Posterior vena cava (tissue), 2 donors: Measurements from ENCODE around the gene TDRD9. TPM values are rescaled to one million over a fixed set of nuclear protein-coding genes. Genes with fewer than 3 reads are reported as not detected.

ENCODE experiments used
- DNase-seq: peaks from one replicate; pipeline ENCODE4 v3.0.0-alpha.2; 2020; ENCODE audit warnings: low spot score
- intact Hi-C, 2 donors: fragments of 100-400 bp; cut with DNase I; formaldehyde crosslinking; loops; one replicate each; pipeline versions ENCODE4 v1.14.1 to v1.14.2; 2022 to 2023
- total RNA-seq, 2 donors: library from RNA; stranded (reverse); fragmentation: NEBNext Ultra II Directional; extraction: Animal tissue kit (Norgen Biotek cat#: 25700); gene quantifications; one replicate each; pipeline ENCODE4 v1.2.1, GENCODE V29; 2021
- donor health status: DM: yes; HTN: yes; CAD: no.
- donor health status: DM: yes; HTN: yes; CAD: no.

Gene TDRD9
- total RNA-seq, 2 donors from 2014 or later, result 1.00 to 2.9 TPM

GRCh38 chr14:103889313-103890051 is 38.8 kb upstream of the TDRD9 start:
- no peak for DNase-seq
- intact Hi-C loops, result no loop called here

GRCh38 chr14:103890052-103890371 is 38.2 kb upstream of the TDRD9 start:
- no peak for DNase-seq
- intact Hi-C loops, result no loop called here

GRCh38 chr14:103890821-103891666 is 37.2 kb upstream of the TDRD9 start:
- DNase-seq, result no peak
- intact Hi-C loops, result no loop called here

- intact Hi-C loops, result no loop called here
- no peak for DNase-seq
Measured at GRCh38 chr14:103891667-103892215, 36.5 kb upstream of the TDRD9 start.

- DNase-seq, result no peak
Measured at GRCh38 chr14:103892247-103892646, 36.0 kb upstream of the TDRD9 start.

GRCh38 chr14:103894034-103894722 is 34.1 kb upstream of the TDRD9 start:
- intact Hi-C loops, result no loop called here

More at GRCh38 chr14:103892247-103892646, 36.0 kb upstream of the TDRD9 start:
- intact Hi-C loops, result no loop called here

GRCh38 chr14:103894723-103895059 is 33.6 kb upstream of the TDRD9 start:
- intact Hi-C loops, result no loop called here
- no peak for DNase-seq

More at GRCh38 chr14:103894034-103894722, 34.1 kb upstream of the TDRD9 start:
- no peak for DNase-seq

- intact Hi-C loops, result no loop called here
- DNase-seq, result no peak
Measured at GRCh38 chr14:103896578-103896977, 31.7 kb upstream of the TDRD9 start.

- no peak for DNase-seq
- intact Hi-C loops, result no loop called here
Measured at GRCh38 chr14:103897075-103897947, 30.9 kb upstream of the TDRD9 start.

- no peak for DNase-seq
- intact Hi-C loops, result no loop called here
Measured at GRCh38 chr14:103898204-103898603, 30.1 kb upstream of the TDRD9 start.

GRCh38 chr14:103898711-103899110 is 29.5 kb upstream of the TDRD9 start:
- no peak for DNase-seq
- intact Hi-C loops, result no loop called here

GRCh38 chr14:103899316-103899715 is 28.9 kb upstream of the TDRD9 start:
- no peak for DNase-seq
- intact Hi-C loops, result no loop called here

- intact Hi-C loops, result loop anchor here in 1 of 2 donors (10.0 kb wide), 1 partner anchor 75 kb away; no protein-coding TSS in a partner anchor
- no peak for DNase-seq
Measured at GRCh38 chr14:103899833-103900232, 28.4 kb upstream of the TDRD9 start.

GRCh38 chr14:103904493-103905107 is 23.7 kb upstream of the TDRD9 start:
- no peak for DNase-seq
- intact Hi-C loops, result loop anchor here in 1 of 2 donors (10.0 kb wide), 1 partner anchor 80 kb away; no protein-coding TSS in a partner anchor

GRCh38 chr14:103905842-103906456 is 22.3 kb upstream of the TDRD9 start:
- intact Hi-C loops, result loop anchor here in 1 of 2 donors (10.0 kb wide), 1 partner anchor 81 kb away; no protein-coding TSS in a partner anchor
- no peak for DNase-seq

GRCh38 chr14:103908580-103908979 is 19.7 kb upstream of the TDRD9 start:
- no peak for DNase-seq
- intact Hi-C loops, result loop anchor here in 1 of 2 donors (10.0 kb wide), 1 partner anchor 84 kb away; no protein-coding TSS in a partner anchor

GRCh38 chr14:103909531-103910261 is 18.6 kb upstream of the TDRD9 start:
- intact Hi-C loops, result loop anchor here (1.0 to 10.0 kb wide), 3 partner anchors 30 to 102 kb away; no protein-coding TSS in a partner anchor
- no peak for DNase-seq
